ENCODE measurements around the gene CDK6.
A peak's percentile ranks its signal among the peaks of the same experiment; 100 is the strongest.

The CDK6 gene

GRCh38 chr7:92843781-92844180, 7.4 kb upstream of the CDK6 start:
- no peak for DNase-seq

GRCh38 chr7:92843034-92843760, 6.8 kb upstream of the CDK6 start:
- no peak for DNase-seq

GRCh38 chr7:92841192-92841591, 4.8 kb upstream of the CDK6 start:
- no peak for DNase-seq

- no peak for DNase-seq
Measured at GRCh38 chr7:92840316-92840715, 3.9 kb upstream of the CDK6 start.

- no peak for DNase-seq
Measured at GRCh38 chr7:92839901-92840300, 3.5 kb upstream of the CDK6 start.

- no peak for DNase-seq
Measured at GRCh38 chr7:92838934-92839333, 2.6 kb upstream of the CDK6 start.

- DNase-seq = no peak
Measured at GRCh38 chr7:92837000-92837749, 802 bp upstream of the CDK6 start.

GRCh38 chr7:92835851-92836488, 403 bp downstream of the CDK6 start:
- DNase-seq = peak; percentile 80

GRCh38 chr7:92835261-92835850, 1.0 kb downstream of the CDK6 start:
- peak; percentile 84 for DNase-seq

- DNase-seq = peak; percentile 65
Measured at GRCh38 chr7:92834507-92835260, 1.7 kb downstream of the CDK6 start.

- peak; percentile 89 for DNase-seq
Measured at GRCh38 chr7:92833766-92834506, 2.4 kb downstream of the CDK6 start.

GRCh38 chr7:92833024-92833765, 3.2 kb downstream of the CDK6 start:
- DNase-seq = peak; percentile 94

GRCh38 chr7:92832534-92833023, 3.8 kb downstream of the CDK6 start:
- no peak for DNase-seq

GRCh38 chr7:92831716-92832533, 4.4 kb downstream of the CDK6 start:
- DNase-seq = no peak

- DNase-seq = no peak
Measured at GRCh38 chr7:92830532-92831110, 5.8 kb downstream of the CDK6 start.

GRCh38 chr7:92830027-92830426, 6.3 kb downstream of the CDK6 start:
- DNase-seq = no peak

- DNase-seq = no peak
Measured at GRCh38 chr7:92827464-92828120, 8.8 kb downstream of the CDK6 start.

- no peak for DNase-seq
Measured at GRCh38 chr7:92826258-92826938, 10.0 kb downstream of the CDK6 start.
